Esophagus squamous epithelium (tissue), 5 donors: Measurements from ENCODE around the gene TCEA2. TPM values are rescaled to one million over a fixed set of nuclear protein-coding genes. Genes with fewer than 3 reads are reported as not detected.

Experiments
- DNase-seq: peaks from one replicate; lab custom pipeline; 2025; lab: John Stamatoyannopoulos, UW
- H3K27ac ChIP-seq, 4 donors: fragments of 200-600 bp; sonication (generic); one replicate each; pipeline ENCODE4 v1.5.1; 2016 to 2019; ENCODE audit warnings: mild to moderate bottlenecking in 1 of 4
- H3K27me3 ChIP-seq, 4 donors: fragments of 200-600 bp; sonication (generic); 1 replicate in 3 of 4; 2 replicates in 1 of 4; pipeline versions ENCODE4 v1.5.1 to v1.6.0; 2017 to 2021; ENCODE audit warnings: antibody characterized with exemption in 1 of 4
- H3K36me3 ChIP-seq, 3 donors: fragments of 200-600 bp; sonication (generic); one replicate each; pipeline ENCODE4 v1.5.1; 2016 to 2019
- H3K4me1 ChIP-seq, 3 donors: fragments of 200-600 bp; sonication (generic); one replicate each; pipeline ENCODE4 v1.5.1; 2017 to 2019
- H3K4me3 ChIP-seq, 4 donors: fragments of 200-600 bp; sonication (generic); 1 replicate in 3 of 4; 2 replicates in 1 of 4; pipeline ENCODE4 v1.5.1; 2016 to 2019; ENCODE audit warnings: mild to moderate bottlenecking in 2 of 4, moderate library complexity in 1 of 4
- H3K9me3 ChIP-seq, 3 donors: fragments of 200-600 bp; sonication (generic); one replicate each; pipeline ENCODE4 v1.5.1; 2016 to 2019
- CTCF ChIP-seq, 6 experiments: fragments of 450-650 bp in 4 of 6; fragments of 200-600 bp in 2 of 6; sonication (generic) in 2 of 6; IDR thresholded peaks; one replicate each; pipeline ENCODE4 v1.5.1; 2016 to 2019; ENCODE audit warnings: antibody characterized with exemption in 6 of 6, mild to moderate bottlenecking in 4 of 6, moderate library complexity in 4 of 6
- POLR2A ChIP-seq, 4 donors: fragments of 450-650 bp; IDR thresholded peaks; one replicate each; pipeline ENCODE4 v1.6.1; 2017; ENCODE audit warnings: antibody characterized with exemption in 4 of 4, mild to moderate bottlenecking in 4 of 4, moderate library complexity in 3 of 4
- WGBS, 2 donors: methylation state at CpG; one replicate each; pipeline ENCODE4 v1.1.5; 2018; 5-methylcytosine and 5-hydroxymethylcytosine counted together
- intact Hi-C: fragments of 100-400 bp; cut with DNase I; formaldehyde crosslinking; loops from one replicate; pipeline ENCODE4 v1.15.0; 2022
- total RNA-seq, 4 donors: library from RNA; depleted of rRNA; stranded (reverse); fragments of >200 nt; gene quantifications; one replicate each; pipeline ENCODE4 v1.1.0, GENCODE V29; 2016
- donor health status: DM: yes; HTN: yes; CAD: no.

Gene TCEA2
- total RNA-seq, 4 donors from 2014 or later, result 1.8 to 25.2 (median 8.9) TPM

GRCh38 chr20:64107736-64108457, 44.9 kb downstream of the TCEA2 start:
- TF ChIP-seq CTCF (IDR thresholded peaks at IDR 0.05) (no peak), POLR2A (IDR thresholded peaks at IDR 0.05) (no peak)
- intact Hi-C loops, result no loop called here
- no peak overlapping the region for H3K4me3 ChIP-seq
- H3K27me3 ChIP-seq, result peaks cover 0 to 53% (median 3%) of the 10 kb centered on the region in 4 donors
- no peak overlapping the region for H3K27ac ChIP-seq
- no peak for DNase-seq
- H3K36me3 ChIP-seq, result no peaks in the 10 kb centered on the region
- peaks cover 0 to under 1% (median 0%) of the 10 kb centered on the region in 3 donors for H3K4me1 ChIP-seq
- H3K9me3 ChIP-seq, result no peaks in the 10 kb centered on the region
- 54 to 70% methylated on average over 8 to 17 of the region's 19 CpGs for WGBS, 2 donors

GRCh38 chr20:64108731-64109681, 46.0 kb downstream of the TCEA2 start:
- no peak overlapping the region for H3K27ac ChIP-seq
- H3K4me3 ChIP-seq, result no peak overlapping the region
- no peak for DNase-seq
- TF ChIP-seq POLR2A (IDR thresholded peaks at IDR 0.05), result no peak
- no peak for TF ChIP-seq CTCF (IDR thresholded peaks at IDR 0.05)
- no peaks in the 10 kb centered on the region for H3K9me3 ChIP-seq
- H3K27me3 ChIP-seq, result peaks cover 0 to 42% (median 0%) of the 10 kb centered on the region in 4 donors
- intact Hi-C loops, result no loop called here
- H3K36me3 ChIP-seq, result no peaks in the 10 kb centered on the region
- WGBS, 2 donors, result 72 to 74% methylated on average over 10 to 15 of the region's 26 CpGs
- no peaks in the 10 kb centered on the region for H3K4me1 ChIP-seq

GRCh38 chr20:64109831-64110391, 46.9 kb downstream of the TCEA2 start:
- Histone ChIP-seq H3K4me3 (no peak overlapping the region), H3K36me3 (no peaks in the 10 kb centered on the region), H3K4me1 (no peaks in the 10 kb centered on the region), H3K9me3 (no peaks in the 10 kb centered on the region), H3K27ac (no peak overlapping the region), H3K27me3 (peaks cover 0 to 33% (median 0%) of the 10 kb centered on the region in 4 donors)
- WGBS, 2 donors, result 32% methylated on average over 3 of the region's 16 CpGs; no CpG with 5 or more reads in 1 of the 2 donors
- TF ChIP-seq POLR2A (IDR thresholded peaks at IDR 0.05), result no peak
- no peak for TF ChIP-seq CTCF (IDR thresholded peaks at IDR 0.05)
- intact Hi-C loops, result no loop called here
- DNase-seq, result no peak

GRCh38 chr20:64110411-64111068, 47.5 kb downstream of the TCEA2 start:
- H3K4me3 ChIP-seq, result no peak overlapping the region
- WGBS, 2 donors, result 76 to 85% methylated on average over 4 of the region's 10 CpGs
- no peaks in the 10 kb centered on the region for H3K36me3 ChIP-seq
- no peak for DNase-seq
- H3K9me3 ChIP-seq, result no peaks in the 10 kb centered on the region
- TF ChIP-seq CTCF (IDR thresholded peaks at IDR 0.05) (no peak), POLR2A (IDR thresholded peaks at IDR 0.05) (no peak)
- H3K27me3 ChIP-seq, result peaks cover 0 to 31% (median 0%) of the 10 kb centered on the region in 4 donors
- intact Hi-C loops, result no loop called here
- H3K27ac ChIP-seq, result no peak overlapping the region
- no peaks in the 10 kb centered on the region for H3K4me1 ChIP-seq
